Esophagus muscularis mucosa (tissue), 4 donors: ENCODE results near the gene TTBK1.

Experiments
- EP300 ChIP-seq: sonication (generic); formaldehyde crosslinking; IDR thresholded peaks from one replicate; pipeline ENCODE4 v1.6.1; 2017; ENCODE audit warnings: antibody characterized with exemption
- POLR2A ChIP-seq: fragments of 450-650 bp; IDR thresholded peaks from one replicate; pipeline ENCODE4 v1.6.1; 2017; ENCODE audit warnings: antibody characterized with exemption, moderate library complexity, mild to moderate bottlenecking, low read depth
- POLR2AphosphoS5 ChIP-seq, 2 donors: sonication (generic); formaldehyde crosslinking; IDR thresholded peaks; one replicate each; pipeline ENCODE4 v1.6.1; 2017; ENCODE audit warnings: antibody characterized with exemption in 2 of 2
- TF ChIP-seq, protein P1 (sequence below), 3 experiments: fragments of 200-600 bp in 2 of 3; fragments of 450-650 bp in 1 of 3; sonication (generic) in 2 of 3; IDR thresholded peaks; one replicate each; pipeline ENCODE4 v1.5.1; 2017 to 2019; ENCODE audit warnings: antibody characterized with exemption in 3 of 3, mild to moderate bottlenecking in 2 of 3, moderate library complexity in 1 of 3

DNA sequence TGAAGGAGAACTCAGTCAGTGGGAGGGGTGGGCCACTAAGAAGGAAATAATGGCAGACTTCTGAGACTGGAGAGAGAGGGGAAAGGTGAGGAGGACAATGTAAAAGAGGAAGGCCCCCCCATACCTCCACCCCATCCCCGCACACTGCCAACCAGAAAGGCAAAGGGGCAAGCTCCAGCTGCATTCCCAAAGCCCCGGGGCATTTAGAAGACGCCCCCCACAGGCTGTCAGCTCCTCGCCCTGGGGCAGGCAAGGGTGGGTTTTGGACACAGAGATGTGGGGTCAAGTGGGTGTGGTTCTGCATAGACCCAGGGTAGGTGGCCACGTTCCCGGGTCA is 34.0 kb downstream of the TTBK1 start:
- TF ChIP-seq POLR2AphosphoS5 (IDR thresholded peaks at IDR 0.05) = no peak
- TF ChIP-seq, protein P1, sequence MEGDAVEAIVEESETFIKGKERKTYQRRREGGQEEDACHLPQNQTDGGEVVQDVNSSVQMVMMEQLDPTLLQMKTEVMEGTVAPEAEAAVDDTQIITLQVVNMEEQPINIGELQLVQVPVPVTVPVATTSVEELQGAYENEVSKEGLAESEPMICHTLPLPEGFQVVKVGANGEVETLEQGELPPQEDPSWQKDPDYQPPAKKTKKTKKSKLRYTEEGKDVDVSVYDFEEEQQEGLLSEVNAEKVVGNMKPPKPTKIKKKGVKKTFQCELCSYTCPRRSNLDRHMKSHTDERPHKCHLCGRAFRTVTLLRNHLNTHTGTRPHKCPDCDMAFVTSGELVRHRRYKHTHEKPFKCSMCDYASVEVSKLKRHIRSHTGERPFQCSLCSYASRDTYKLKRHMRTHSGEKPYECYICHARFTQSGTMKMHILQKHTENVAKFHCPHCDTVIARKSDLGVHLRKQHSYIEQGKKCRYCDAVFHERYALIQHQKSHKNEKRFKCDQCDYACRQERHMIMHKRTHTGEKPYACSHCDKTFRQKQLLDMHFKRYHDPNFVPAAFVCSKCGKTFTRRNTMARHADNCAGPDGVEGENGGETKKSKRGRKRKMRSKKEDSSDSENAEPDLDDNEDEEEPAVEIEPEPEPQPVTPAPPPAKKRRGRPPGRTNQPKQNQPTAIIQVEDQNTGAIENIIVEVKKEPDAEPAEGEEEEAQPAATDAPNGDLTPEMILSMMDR (IDR thresholded peaks at IDR 0.05) = no peak
- TF ChIP-seq POLR2A = no peak
- no peak for TF ChIP-seq EP300
